Fibroblast of pulmonary artery (primary cell): ENCODE results near the gene PIMREG.

Experiments used
- DNase-seq: peaks from one replicate; pipeline ENCODE4 v3.0.0-alpha.2; 2010; ENCODE audit warnings: low read depth
- H3K4me3 ChIP-seq: replicated peaks from 2 replicates; pipeline ENCODE4 v1.5.1; 2011; ENCODE audit warnings: low read depth, mild to moderate bottlenecking, control low read depth, low read length, moderate library complexity
- TF ChIP-seq, protein P1 (sequence below): IDR thresholded peaks from 2 replicates; pipeline ENCODE4 v1.5.1; 2011; ENCODE audit warnings: mild to moderate bottlenecking, control low read depth, low read length, inconsistent platforms; ENCODE audit errors: missing control alignments

The PIMREG gene

DNA sequence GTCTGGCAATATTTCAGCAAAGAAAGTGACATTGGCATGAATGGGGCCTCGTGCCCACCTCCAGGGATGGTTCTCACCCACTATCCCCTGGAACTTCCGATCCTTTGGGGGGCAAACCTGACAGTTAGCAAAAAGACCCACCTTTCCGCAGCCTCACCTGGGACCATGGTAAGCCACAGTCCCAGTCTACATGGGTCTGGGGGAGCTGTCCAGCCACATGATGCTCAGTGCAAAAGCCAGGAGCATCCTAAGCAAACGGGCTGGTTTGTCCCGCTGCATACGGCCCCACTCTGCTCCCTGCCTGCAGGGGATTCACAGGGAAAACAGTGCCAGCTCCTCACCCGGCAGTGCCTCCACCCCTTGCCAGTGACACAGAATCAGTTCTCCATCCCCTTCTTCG lies 28.6 kb upstream of the PIMREG start:
- no peak for DNase-seq
- TF ChIP-seq, protein P1, sequence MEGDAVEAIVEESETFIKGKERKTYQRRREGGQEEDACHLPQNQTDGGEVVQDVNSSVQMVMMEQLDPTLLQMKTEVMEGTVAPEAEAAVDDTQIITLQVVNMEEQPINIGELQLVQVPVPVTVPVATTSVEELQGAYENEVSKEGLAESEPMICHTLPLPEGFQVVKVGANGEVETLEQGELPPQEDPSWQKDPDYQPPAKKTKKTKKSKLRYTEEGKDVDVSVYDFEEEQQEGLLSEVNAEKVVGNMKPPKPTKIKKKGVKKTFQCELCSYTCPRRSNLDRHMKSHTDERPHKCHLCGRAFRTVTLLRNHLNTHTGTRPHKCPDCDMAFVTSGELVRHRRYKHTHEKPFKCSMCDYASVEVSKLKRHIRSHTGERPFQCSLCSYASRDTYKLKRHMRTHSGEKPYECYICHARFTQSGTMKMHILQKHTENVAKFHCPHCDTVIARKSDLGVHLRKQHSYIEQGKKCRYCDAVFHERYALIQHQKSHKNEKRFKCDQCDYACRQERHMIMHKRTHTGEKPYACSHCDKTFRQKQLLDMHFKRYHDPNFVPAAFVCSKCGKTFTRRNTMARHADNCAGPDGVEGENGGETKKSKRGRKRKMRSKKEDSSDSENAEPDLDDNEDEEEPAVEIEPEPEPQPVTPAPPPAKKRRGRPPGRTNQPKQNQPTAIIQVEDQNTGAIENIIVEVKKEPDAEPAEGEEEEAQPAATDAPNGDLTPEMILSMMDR = no peak
- no peak overlapping the region for H3K4me3 ChIP-seq

DNA sequence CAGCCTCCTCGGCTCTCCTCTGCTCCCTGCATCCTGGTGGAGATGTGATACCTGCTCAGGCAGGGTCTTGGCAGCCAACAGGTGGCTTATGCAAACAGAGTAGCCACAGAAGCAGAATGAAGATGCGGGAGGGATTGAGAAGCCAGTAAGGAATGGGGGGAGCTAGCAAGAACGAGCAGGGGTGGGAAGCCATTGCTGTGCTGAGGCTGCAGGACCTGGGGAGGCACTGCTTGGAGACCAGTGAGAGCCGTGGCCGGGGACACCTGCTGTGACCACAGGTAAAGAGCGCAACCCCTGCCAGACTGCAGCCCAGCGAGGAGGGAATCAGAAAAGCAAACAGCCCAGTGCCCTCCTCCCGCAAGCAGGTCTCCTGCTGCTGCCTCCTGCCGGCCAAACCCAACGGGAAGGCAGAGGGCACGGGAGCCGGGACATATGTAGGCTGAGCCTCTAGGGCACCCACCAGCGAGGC lies 24.0 kb upstream of the PIMREG start:
- TF ChIP-seq, protein P1 = peak; percentile 36
- DNase-seq = peak; percentile 20
- H3K4me3 ChIP-seq = no peak overlapping the region

DNA sequence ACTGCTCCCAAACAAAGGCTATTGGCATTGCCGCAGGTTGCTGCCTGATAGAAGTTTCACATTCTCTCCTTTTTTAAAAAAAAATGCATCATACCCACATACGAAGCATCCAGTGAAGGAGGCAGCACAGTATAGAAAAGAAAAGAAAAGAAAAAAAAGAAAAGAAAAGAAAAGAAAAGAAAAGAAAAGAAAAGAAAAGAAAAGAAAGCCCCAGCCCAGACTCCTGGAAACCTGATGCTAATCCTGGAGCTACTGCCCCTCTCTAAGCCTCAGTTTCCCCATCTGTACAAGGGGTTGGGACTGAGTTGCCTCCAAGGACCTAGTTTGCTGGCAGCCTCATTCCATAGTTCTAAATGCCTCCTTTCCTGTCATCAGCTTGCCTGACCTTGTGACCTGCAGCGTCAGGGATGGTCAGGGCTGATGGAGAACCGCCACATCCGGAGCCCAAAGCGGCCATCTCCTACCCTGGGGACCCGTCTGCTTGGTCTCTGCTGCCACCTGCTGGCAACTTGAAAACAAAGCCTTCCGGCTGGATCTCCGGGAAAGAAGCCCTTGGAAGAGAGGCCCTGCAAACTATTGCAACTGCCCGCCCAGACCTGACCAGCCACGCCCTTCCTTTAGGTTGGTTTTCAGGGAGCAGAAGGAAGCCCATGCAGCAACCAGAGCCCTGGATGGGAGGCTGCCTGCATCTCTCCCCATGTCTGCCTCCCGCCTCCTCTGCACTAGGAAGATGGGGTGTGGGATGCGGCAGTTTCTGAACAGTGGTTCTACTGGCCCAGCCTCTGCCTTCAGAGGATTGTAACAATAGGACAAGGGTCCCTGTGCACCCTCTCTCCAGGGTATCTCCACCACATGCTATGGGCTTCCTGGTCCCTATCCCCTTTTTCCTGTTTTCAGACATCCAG lies 22.3 kb upstream of the PIMREG start:
- no peak overlapping the region for H3K4me3 ChIP-seq
- peak; percentile 78 for DNase-seq
- TF ChIP-seq, protein P1 = peak; percentile 85

DNA sequence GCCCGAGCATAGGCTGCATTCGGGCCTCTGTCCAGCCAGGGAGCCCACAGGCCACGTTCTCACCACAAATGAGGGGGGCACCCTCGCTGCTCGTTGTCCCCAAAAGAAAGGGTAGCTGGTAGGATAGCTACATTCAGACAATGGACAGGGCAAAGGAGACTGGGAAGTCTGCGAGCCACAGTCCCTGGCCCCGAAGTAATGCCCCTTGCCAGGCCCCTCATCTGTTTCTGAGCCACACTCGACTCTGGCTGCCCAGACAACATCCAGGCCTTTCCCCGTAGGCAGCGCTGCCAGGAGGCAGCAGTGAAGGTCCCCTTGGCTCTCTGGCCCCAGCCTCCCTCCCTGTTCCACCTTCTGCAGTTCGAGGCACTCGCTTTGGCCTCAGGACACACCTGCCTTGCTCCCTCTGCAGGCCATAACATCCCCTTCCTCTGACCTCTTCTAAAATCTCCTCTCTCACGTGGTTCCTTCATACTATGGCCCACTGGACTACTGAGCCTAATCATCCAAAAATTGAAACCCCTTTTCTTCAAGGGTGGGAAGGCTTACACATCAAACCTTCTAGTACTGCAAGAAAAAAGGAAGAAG lies 21.5 kb upstream of the PIMREG start:
- TF ChIP-seq, protein P1 = no peak
- H3K4me3 ChIP-seq = no peak overlapping the region
- DNase-seq = no peak

DNA sequence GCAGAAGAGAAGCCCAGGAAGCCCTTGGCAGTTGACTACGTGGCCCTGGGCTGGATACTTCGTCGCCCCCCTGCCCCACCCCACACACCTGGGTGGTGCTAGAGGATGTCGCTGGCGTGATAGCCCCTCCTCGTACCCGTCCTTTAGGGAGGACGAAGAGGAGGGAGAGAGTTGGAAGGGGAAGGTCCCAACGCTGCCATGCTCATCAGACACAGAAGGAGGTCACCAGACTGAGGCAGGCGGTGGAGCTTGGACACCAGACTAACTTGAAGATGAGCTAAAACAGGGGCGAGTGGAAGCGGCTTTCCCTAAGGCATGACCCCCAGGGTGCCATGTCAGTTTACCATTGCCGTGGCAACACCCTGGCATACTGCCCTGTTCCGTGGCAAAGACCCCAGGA lies 20.3 kb upstream of the PIMREG start:
- no peak for DNase-seq
- no peak overlapping the region for H3K4me3 ChIP-seq

DNA sequence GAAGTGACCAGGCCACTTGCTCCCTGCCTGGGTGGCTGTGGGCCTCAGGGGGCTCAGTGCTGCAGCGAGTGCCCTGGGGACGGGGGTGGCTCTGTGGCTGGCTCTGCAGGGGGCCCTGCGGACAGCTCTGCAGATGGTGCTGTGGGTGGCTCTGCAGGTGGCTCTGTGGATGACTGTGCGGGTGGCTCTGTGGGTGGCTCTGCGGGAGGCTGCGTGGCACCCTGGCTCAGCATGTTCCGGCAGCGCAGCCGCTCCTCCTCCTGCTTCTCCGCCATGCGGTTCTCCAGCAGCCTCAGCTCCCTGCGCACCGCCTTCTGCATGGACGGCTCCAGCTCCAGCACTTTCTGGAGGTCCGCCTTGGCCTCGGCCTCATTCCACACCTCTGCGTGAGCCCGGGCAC lies 18.8 kb upstream of the PIMREG start:
- no peak for DNase-seq
- H3K4me3 ChIP-seq = no peak overlapping the region
- TF ChIP-seq, protein P1 = no peak

More for the DNA sequence above, 20.3 kb upstream of the PIMREG start:
- TF ChIP-seq, protein P1 = no peak
